PC-3 (cell line): ENCODE measurements around the gene GTPBP2. TPM values are rescaled to one million over a fixed set of nuclear protein-coding genes. Genes with fewer than 3 reads are reported as not detected.

ENCODE experiments used
- ATAC-seq: fragments of 200-7000 bp; cut with Tn5 transposase; 2 replicates; pipeline ENCODE4 v1.9.1; 2020; ENCODE audit warnings: mild to moderate bottlenecking, moderate library complexity
- BruUV-seq: library from RNA; stranded (reverse); fragments of 400-500 nt; replicated peaks from 2 replicates; lab custom pipeline; 2021; lab: Mats Ljungman, UMichigan
- CTCF ChIA-PET: fragments of 300-600 bp; sonication (Branson Sonifier 250); formaldehyde crosslinking; loops from one replicate; lab custom pipeline; 2022; ENCODE audit warnings: antibody characterized with exemption; lab: Charles Lee
- POLR2A ChIA-PET: fragments of 300-600 bp; sonication (Branson Sonifier 250); formaldehyde crosslinking; loops from one replicate; lab custom pipeline; 2022; ENCODE audit warnings: antibody characterized with exemption; ENCODE audit not compliant: unreplicated experiment; lab: Charles Lee
- DNase-seq: peaks from one replicate; pipeline ENCODE4 v3.0.0-alpha.2; 2015
- H2AFZ ChIP-seq: fragments of 300-600 bp; sonication (generic); 2 replicates; pipeline ENCODE4 v1.6.0; 2016; ENCODE audit warnings: antibody characterized with exemption, low read length
- H3F3A ChIP-seq: fragments of 300-600 bp; sonication (generic); one replicate; pipeline ENCODE4 v1.6.0; 2017; ENCODE audit warnings: antibody characterized with exemption, low read length, control low read depth, mild to moderate bottlenecking; ENCODE audit not compliant: unreplicated experiment
- H3K27ac ChIP-seq: fragments of 300-600 bp; sonication (generic); 2 replicates; pipeline ENCODE4 v1.5.1; 2016; ENCODE audit warnings: mild to moderate bottlenecking, low read length
- H3K27me3 ChIP-seq: fragments of 300-600 bp; sonication (generic); 2 replicates; pipeline ENCODE4 v1.6.1; 2016; ENCODE audit warnings: low read length, mixed read lengths
- H3K36me3 ChIP-seq: fragments of 300-600 bp; sonication (generic); 2 replicates; pipeline ENCODE4 v1.6.1; 2016; ENCODE audit warnings: low read depth, mixed run types, low read length, mixed read lengths
- H3K4me1 ChIP-seq: fragments of 300-600 bp; sonication (generic); 2 replicates; pipeline ENCODE4 v1.5.1; 2016; ENCODE audit warnings: low read length; ENCODE audit not compliant: insufficient read depth
- H3K4me2 ChIP-seq: fragments of 300-600 bp; sonication (generic); 2 replicates; pipeline ENCODE4 v1.6.0; 2016; ENCODE audit warnings: low read length
- H3K4me3 ChIP-seq: fragments of 300-600 bp; sonication (generic); 2 replicates; pipeline ENCODE4 v1.5.1; 2016; ENCODE audit warnings: mild to moderate bottlenecking, low read length, mixed read lengths
- H3K79me2 ChIP-seq: fragments of 300-600 bp; sonication (generic); 2 replicates; pipeline ENCODE4 v1.6.1; 2017; ENCODE audit warnings: low read length, mixed read lengths
- H3K9ac ChIP-seq: fragments of 300-600 bp; sonication (generic); 2 replicates; pipeline ENCODE4 v1.6.0; 2016; ENCODE audit warnings: mild to moderate bottlenecking, low read length
- H3K9me2 ChIP-seq: fragments of 300-600 bp; sonication (generic); replicated peaks from 2 replicates; pipeline ENCODE4 v1.6.1; 2016; ENCODE audit warnings: mixed run types, low read length, mixed read lengths
- H3K9me3 ChIP-seq: fragments of 300-600 bp; sonication (generic); 2 replicates; pipeline ENCODE4 v1.6.1; 2016; ENCODE audit warnings: low read length, mixed read lengths
- H4K20me1 ChIP-seq: fragments of 300-600 bp; sonication (generic); 2 replicates; pipeline ENCODE4 v1.6.1; 2016; ENCODE audit warnings: low read length, mixed read lengths
- CTCF ChIP-seq: fragments of 300-600 bp; sonication (generic); conservative IDR thresholded peaks from 2 replicates; pipeline ENCODE4 v1.5.1; 2017; ENCODE audit warnings: antibody characterized with exemption, low read depth, mild to moderate bottlenecking, low read length
- EZH2 ChIP-seq: fragments of 300-600 bp; sonication (generic); IDR thresholded peaks from one replicate; pipeline ENCODE4 v1.6.1; 2017; ENCODE audit warnings: antibody characterized with exemption, mild to moderate bottlenecking, low read length; ENCODE audit not compliant: unreplicated experiment
- EZH2phosphoT487 ChIP-seq: fragments of 300-600 bp; sonication (generic); IDR thresholded peaks from 2 replicates; pipeline ENCODE4 v1.6.1; 2018; ENCODE audit warnings: mild to moderate bottlenecking, antibody characterized with exemption, low read length, borderline replicate concordance
- intact Hi-C: fragments of 100-400 bp; cut with micrococcal nuclease; formaldehyde crosslinking; loops from 2 replicates; pipeline ENCODE4 v1.9.0; 2023
- total RNA-seq: library from RNA; depleted of rRNA; stranded (reverse); fragments of >200 nt; gene quantifications from 2 replicates; pipeline ENCODE4 v1.2.3, GENCODE V29; 2014

The GTPBP2 gene
- total RNA-seq, 1 experiment from 2014 or later: 38.1 TPM

DNA sequence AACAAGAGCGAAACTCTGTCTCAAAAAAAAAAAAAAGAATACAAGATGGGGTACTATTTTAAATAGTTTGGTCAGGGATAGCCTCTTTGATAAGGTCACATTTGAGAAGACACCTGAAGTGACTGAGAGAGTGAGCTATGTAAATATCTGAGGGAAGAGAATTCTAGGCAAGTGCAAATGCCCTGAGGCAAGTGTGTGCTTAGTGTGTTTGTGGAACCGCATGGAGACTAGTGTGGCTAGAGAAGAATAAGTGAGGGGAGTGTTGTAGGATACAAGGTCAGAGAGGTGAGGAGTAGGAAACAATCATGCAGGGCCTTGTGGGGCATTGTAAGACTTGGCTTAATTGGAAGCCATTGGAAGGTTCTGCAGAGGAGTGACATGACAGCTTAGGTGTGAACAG lies 19.2 kb upstream of the GTPBP2 start:
- Histone ChIP-seq H3F3A (no peaks in the 10 kb centered on the region), H3K79me2 (no peaks in the 10 kb centered on the region), H4K20me1 (no peaks in the 10 kb centered on the region), H3K9me2 (no peaks in the 10 kb centered on the region), H3K27ac (no peak overlapping the region), H3K9ac (no peak overlapping the region), H3K4me1 (no peaks in the 10 kb centered on the region), H3K4me3 (no peak overlapping the region), H2AFZ (no peak overlapping the region), H3K27me3 (no peaks in the 10 kb centered on the region), H3K4me2 (no peak overlapping the region), H3K9me3 (no peaks in the 10 kb centered on the region), H3K36me3 (no peaks in the 10 kb centered on the region)
- ChIA-PET POLR2A (no interaction called here), CTCF (interaction anchor here (0.6 kb wide), 1 partner anchor 289 kb away, joined by 3 read pairs; no protein-coding TSS in a partner anchor)
- no peak for ATAC-seq
- BruUV-seq: no TSS peak
- DNase-seq: no peak
- intact Hi-C loops: no loop called here
- TF ChIP-seq EZH2: no peak
- no peak for TF ChIP-seq EZH2phosphoT487
- no peak for TF ChIP-seq CTCF

DNA sequence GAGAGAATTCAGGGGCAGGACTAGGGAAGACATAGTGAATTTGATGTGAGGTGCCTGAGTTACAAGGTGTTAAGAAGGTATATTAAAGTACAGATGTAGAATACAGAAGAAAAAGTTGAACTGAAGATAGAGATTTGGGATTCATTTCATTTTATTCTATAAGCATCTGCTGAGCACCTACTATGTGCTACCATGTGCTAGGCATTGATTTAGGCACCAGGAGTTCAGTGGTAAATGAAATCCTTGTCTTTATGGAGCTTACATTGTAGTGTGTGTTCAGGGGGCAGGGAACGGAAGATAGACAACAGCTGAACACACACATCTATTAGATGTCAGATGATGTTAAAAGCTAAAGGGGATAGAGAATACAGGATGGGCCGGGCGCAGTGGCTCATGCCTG lies 18.5 kb upstream of the GTPBP2 start:
- intact Hi-C loops: no loop called here

More for the DNA sequence above, 18.5 kb upstream of the GTPBP2 start:
- Histone ChIP-seq H3K27me3 (no peaks in the 10 kb centered on the region), H3K4me1 (no peaks in the 10 kb centered on the region), H2AFZ (no peak overlapping the region), H3K9me2 (no peaks in the 10 kb centered on the region), H3K4me3 (no peak overlapping the region), H3K36me3 (peaks cover 1% of the 10 kb centered on the region; the same call in 1 of the 2 replicates), H3K9ac (no peak overlapping the region), H3K4me2 (no peak overlapping the region), H3K27ac (no peak overlapping the region), H3K79me2 (no peaks in the 10 kb centered on the region), H3F3A (no peaks in the 10 kb centered on the region), H4K20me1 (no peaks in the 10 kb centered on the region), H3K9me3 (no peaks in the 10 kb centered on the region)
- no TSS peak for BruUV-seq
- ChIA-PET POLR2A (no interaction called here), CTCF (interaction anchor here (0.6 kb wide), 1 partner anchor 290 kb away, joined by 3 read pairs; no protein-coding TSS in a partner anchor)
- TF ChIP-seq CTCF: no peak
- no peak for TF ChIP-seq EZH2
- TF ChIP-seq EZH2phosphoT487: no peak
- no peak for DNase-seq
- ATAC-seq: no peak
